SK-N-SH (cell line): ENCODE data around the gene NAALADL2. TPM values are rescaled to one million over a fixed set of nuclear protein-coding genes. Genes with fewer than 3 reads are reported as not detected.

ENCODE experiments used
- CTCF ChIA-PET: fragments of 300-600, 350-600 bp; formaldehyde crosslinking; extraction: SDS; loops from one replicate; lab custom pipeline; 2021; lab: Yijun Ruan, JAX
- POLR2A ChIA-PET: fragments of 350-600 bp; sonication (Branson Sonifier 250); formaldehyde crosslinking; extraction: SDS; loops from one replicate; lab custom pipeline; 2020; ENCODE audit warnings: antibody characterized with exemption, inconsistent platforms; lab: Yijun Ruan, JAX
- DNase-seq: peaks from one replicate; pipeline ENCODE4 v3.0.0; 2012
- H2AFZ ChIP-seq: fragments of 200-600 bp; sonication (generic); 2 replicates; pipeline ENCODE4 v1.8.1; 2016; ENCODE audit warnings: antibody characterized with exemption, mild to moderate bottlenecking, low read depth
- H3F3A ChIP-seq: fragments of 200-600 bp; sonication (generic); replicated peaks from 2 replicates; pipeline ENCODE3; 2016; ENCODE audit warnings: antibody characterized with exemption, mild to moderate bottlenecking; ENCODE audit not compliant: insufficient read depth
- H3K27ac ChIP-seq, 2 experiments: fragments of 200-500 bp in 1 of 2; fragments of 200-600 bp in 1 of 2; sonication (Bioruptor generic) in 1 of 2; sonication (generic), shearing (Covaris generic) in 1 of 2; 2 replicates each; pipeline versions ENCODE4 v1.5.1 to v1.6.1; 2014 to 2016; ENCODE audit warnings: low read depth in 2 of 2, inconsistent platforms in 1 of 2, low read length in 1 of 2, mild to moderate bottlenecking in 1 of 2, mixed read lengths in 1 of 2
- H3K27me3 ChIP-seq: fragments of 200-600 bp; sonication (generic), shearing (Covaris generic); 2 replicates; pipeline ENCODE4 v1.6.1; 2016; ENCODE audit warnings: mixed run types; ENCODE audit not compliant: insufficient read depth
- H3K36me3 ChIP-seq, 2 experiments: fragments of 200-500 bp in 1 of 2; fragments of 200-600 bp in 1 of 2; sonication (Bioruptor generic) in 1 of 2; sonication (generic) in 1 of 2; replicated peaks in 1 of 2; 2 replicates each; pipeline versions ENCODE3 to v1.5.1; 2014 to 2016; ENCODE audit warnings: low read length in 1 of 2, mild to moderate bottlenecking in 1 of 2; ENCODE audit not compliant: insufficient read depth in 2 of 2, control insufficient read depth in 1 of 2
- H3K4me1 ChIP-seq, 2 experiments: fragments of 200-500 bp in 1 of 2; fragments of 200-600 bp in 1 of 2; sonication (Bioruptor generic) in 1 of 2; sonication (generic), shearing (Covaris generic) in 1 of 2; 2 replicates each; pipeline versions ENCODE4 v1.5.1 to v1.6.1; 2014 to 2016; ENCODE audit warnings: low read depth in 1 of 2, low read length in 1 of 2, mixed run types in 1 of 2; ENCODE audit not compliant: insufficient read depth in 2 of 2, control insufficient read depth in 1 of 2
- H3K4me2 ChIP-seq: fragments of 200-600 bp; sonication (generic), shearing (Covaris generic); 2 replicates; pipeline ENCODE4 v1.6.1; 2017; ENCODE audit warnings: mixed run types
- H3K4me3 ChIP-seq, 2 experiments: fragments of 200-500 bp in 1 of 2; fragments of 200-600 bp in 1 of 2; sonication (Bioruptor generic) in 1 of 2; sonication (generic), shearing (Covaris generic) in 1 of 2; 2 replicates each; pipeline versions ENCODE4 v1.5.1 to v1.8.1; 2014 to 2016; ENCODE audit warnings: low read depth in 2 of 2, inconsistent platforms in 1 of 2, low read length in 1 of 2, mild to moderate bottlenecking in 1 of 2, mixed read lengths in 1 of 2, moderate library complexity in 1 of 2
- H3K79me2 ChIP-seq: fragments of 200-600 bp; sonication (generic); 2 replicates; pipeline ENCODE4 v1.8.1; 2017; ENCODE audit warnings: mild to moderate bottlenecking; ENCODE audit not compliant: insufficient read depth
- H3K9ac ChIP-seq: fragments of 200-600 bp; sonication (generic); 2 replicates; pipeline ENCODE4 v1.6.1; 2017; ENCODE audit warnings: mixed run types
- H3K9me2 ChIP-seq: fragments of 200-600 bp; sonication (generic); 2 replicates; pipeline ENCODE4 v1.6.1; 2017; ENCODE audit warnings: mixed run types
- H3K9me3 ChIP-seq: fragments of 200-600 bp; sonication (generic); 2 replicates; pipeline ENCODE4 v1.6.1; 2017; ENCODE audit warnings: mixed run types, mild to moderate bottlenecking, moderate library complexity
- H4K20me1 ChIP-seq: fragments of 200-600 bp; sonication (generic); 2 replicates; pipeline ENCODE4 v1.6.1; 2017; ENCODE audit warnings: mild to moderate bottlenecking, mixed run types; ENCODE audit not compliant: insufficient read depth
- CHD2 ChIP-seq: fragments of 150-350 bp; IDR thresholded peaks from 2 replicates; pipeline ENCODE4 v1.6.1; 2018; ENCODE audit warnings: low read length; ENCODE audit not compliant: partially characterized antibody
- ELF1 ChIP-seq: IDR thresholded peaks from 2 replicates; pipeline ENCODE4 v1.4.0; 2012
- EP300 ChIP-seq, 2 experiments: IDR thresholded peaks; 2 replicates each; pipeline versions ENCODE4 v1.4.0 to v1.6.1; 2012; ENCODE audit warnings: borderline replicate concordance in 1 of 2, low read depth in 1 of 2, low read length in 1 of 2
- FOSL2 ChIP-seq: IDR thresholded peaks from 2 replicates; pipeline ENCODE4 v1.4.0; 2012; ENCODE audit warnings: low read depth, mild to moderate bottlenecking, moderate library complexity, borderline replicate concordance
- FOXJ3 ChIP-seq: sonication (generic); formaldehyde crosslinking; IDR thresholded peaks from 2 replicates; pipeline ENCODE4 v1.5.1; 2020; ENCODE audit warnings: mild to moderate bottlenecking, missing genetic modification reagents
- FOXM1 ChIP-seq: IDR thresholded peaks from 2 replicates; pipeline ENCODE4 v1.4.0; 2012; ENCODE audit warnings: low read depth, mild to moderate bottlenecking
- JUND ChIP-seq: IDR thresholded peaks from 2 replicates; pipeline ENCODE4 v1.4.0; 2012
- MEF2A ChIP-seq: IDR thresholded peaks from 2 replicates; pipeline ENCODE4 v1.4.0; 2012; ENCODE audit warnings: low read depth, borderline replicate concordance
- NFIC ChIP-seq: IDR thresholded peaks from 2 replicates; pipeline ENCODE4 v1.4.0; 2012; ENCODE audit warnings: borderline replicate concordance
- NRF1 ChIP-seq: IDR thresholded peaks from 2 replicates; pipeline ENCODE4 v1.6.1; 2012; ENCODE audit warnings: low read depth, mild to moderate bottlenecking, low read length
- POLR2AphosphoS5 ChIP-seq: IDR thresholded peaks from 2 replicates; pipeline ENCODE4 v1.6.1; 2012; ENCODE audit warnings: low read depth, low read length
- RAD21 ChIP-seq: IDR thresholded peaks from 2 replicates; pipeline ENCODE4 v1.6.1; 2012; ENCODE audit warnings: mild to moderate bottlenecking, low read length
- RCOR1 ChIP-seq: fragments of 150-350 bp; IDR thresholded peaks from 2 replicates; pipeline ENCODE4 v1.6.1; 2017; ENCODE audit warnings: antibody characterized with exemption, low read length
- SIN3A ChIP-seq: IDR thresholded peaks from 2 replicates; pipeline ENCODE4 v1.6.1; 2012; ENCODE audit warnings: low read depth, mild to moderate bottlenecking, low read length, moderate library complexity, borderline replicate concordance
- SMC3 ChIP-seq: IDR thresholded peaks from 2 replicates; pipeline ENCODE4 v1.6.1; 2012; ENCODE audit warnings: low read depth, low read length, improper control_type of control experiment
- YY1 ChIP-seq: IDR thresholded peaks from 2 replicates; pipeline ENCODE4 v1.4.0; 2012; ENCODE audit warnings: low read depth, mild to moderate bottlenecking
- WGBS: methylation state at CpG from one replicate; pipeline ENCODE4 v1.1.6; 2017; ENCODE audit warnings: low lambda C conversion rate; 5-methylcytosine and 5-hydroxymethylcytosine counted together
- polyA plus RNA-seq, 3 experiments: library from polyadenylated mRNA; depleted of rRNA; stranded (reverse); fragments of >200 nt; gene quantifications; 2 replicates each; pipeline ENCODE4 v1.2.3, GENCODE V29; 2012
- TF ChIP-seq, protein P1 (sequence below): fragments of 150-350 bp; IDR thresholded peaks from 2 replicates; pipeline ENCODE4 v1.6.1; 2016; ENCODE audit warnings: mild to moderate bottlenecking, low read depth, low read length
- TF ChIP-seq, protein P2 (sequence below): IDR thresholded peaks from 2 replicates; pipeline ENCODE4; 2012
- TF ChIP-seq, protein P3 (sequence below): IDR thresholded peaks from 2 replicates; pipeline ENCODE4 v1.4.0; 2012; ENCODE audit warnings: low read depth
- TF ChIP-seq, protein P4 (sequence below): fragments of 200-600 bp; sonication (generic); IDR thresholded peaks from 2 replicates; pipeline ENCODE4 v1.6.1; 2017; ENCODE audit warnings: antibody characterized with exemption, mild to moderate bottlenecking, moderate library complexity

The NAALADL2 gene
- polyA plus RNA-seq, 1 of the 3 experiments (the other 2 are of a cell fraction): 1.2 TPM

DNA sequence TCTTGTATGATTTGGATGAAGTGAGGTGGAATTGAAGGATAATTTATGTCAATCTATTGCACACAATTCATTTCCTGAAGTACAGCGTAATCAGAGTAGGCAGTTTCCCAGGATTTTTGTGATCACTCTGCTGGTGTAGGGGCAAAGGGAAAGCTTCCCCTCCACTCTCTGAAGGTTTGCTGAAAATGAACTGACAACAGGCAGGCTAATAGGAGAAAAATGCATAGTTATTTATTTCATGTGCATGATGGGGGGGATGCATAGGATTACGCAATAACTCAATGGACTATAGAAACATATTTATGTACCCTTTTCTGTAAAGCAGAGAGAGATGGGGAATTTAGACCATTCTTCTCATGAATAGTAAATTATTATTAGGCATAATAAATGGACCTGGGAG is 872.9 kb downstream of the NAALADL2 start:
- H3K4me2 ChIP-seq: no peak overlapping the region
- no peaks in the 10 kb centered on the region for H3K9me2 ChIP-seq
- no peaks in the 10 kb centered on the region for H3K27me3 ChIP-seq
- no peak overlapping the region for H3K27ac ChIP-seq
- no peak overlapping the region for H2AFZ ChIP-seq
- H3K4me1 ChIP-seq: no peaks in the 10 kb centered on the region; a peak in 1 of 4 replicates
- no peaks in the 10 kb centered on the region for H3K36me3 ChIP-seq
- no peak overlapping the region for H3K4me3 ChIP-seq
- no peaks in the 10 kb centered on the region for H3K9me3 ChIP-seq
- TF ChIP-seq FOXM1 (no peak), CHD2 (no peak), SMC3 (no peak), JUND (no peak), FOSL2 (no peak), YY1 (no peak), SIN3A (no peak), NFIC (no peak), POLR2AphosphoS5 (no peak), MEF2A (no peak), FOXJ3 (CRISPR knock-in tag) (no peak)
- TF ChIP-seq, protein P1, sequence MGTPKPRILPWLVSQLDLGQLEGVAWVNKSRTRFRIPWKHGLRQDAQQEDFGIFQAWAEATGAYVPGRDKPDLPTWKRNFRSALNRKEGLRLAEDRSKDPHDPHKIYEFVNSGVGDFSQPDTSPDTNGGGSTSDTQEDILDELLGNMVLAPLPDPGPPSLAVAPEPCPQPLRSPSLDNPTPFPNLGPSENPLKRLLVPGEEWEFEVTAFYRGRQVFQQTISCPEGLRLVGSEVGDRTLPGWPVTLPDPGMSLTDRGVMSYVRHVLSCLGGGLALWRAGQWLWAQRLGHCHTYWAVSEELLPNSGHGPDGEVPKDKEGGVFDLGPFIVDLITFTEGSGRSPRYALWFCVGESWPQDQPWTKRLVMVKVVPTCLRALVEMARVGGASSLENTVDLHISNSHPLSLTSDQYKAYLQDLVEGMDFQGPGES: no peak
- TF ChIP-seq, protein P2, sequence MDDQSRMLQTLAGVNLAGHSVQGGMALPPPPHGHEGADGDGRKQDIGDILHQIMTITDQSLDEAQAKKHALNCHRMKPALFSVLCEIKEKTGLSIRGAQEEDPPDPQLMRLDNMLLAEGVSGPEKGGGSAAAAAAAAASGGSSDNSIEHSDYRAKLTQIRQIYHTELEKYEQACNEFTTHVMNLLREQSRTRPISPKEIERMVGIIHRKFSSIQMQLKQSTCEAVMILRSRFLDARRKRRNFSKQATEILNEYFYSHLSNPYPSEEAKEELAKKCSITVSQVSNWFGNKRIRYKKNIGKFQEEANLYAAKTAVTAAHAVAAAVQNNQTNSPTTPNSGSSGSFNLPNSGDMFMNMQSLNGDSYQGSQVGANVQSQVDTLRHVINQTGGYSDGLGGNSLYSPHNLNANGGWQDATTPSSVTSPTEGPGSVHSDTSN: no peak
- TF ChIP-seq, protein P3, sequence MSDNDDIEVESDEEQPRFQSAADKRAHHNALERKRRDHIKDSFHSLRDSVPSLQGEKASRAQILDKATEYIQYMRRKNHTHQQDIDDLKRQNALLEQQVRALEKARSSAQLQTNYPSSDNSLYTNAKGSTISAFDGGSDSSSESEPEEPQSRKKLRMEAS: no peak
- TF ChIP-seq, protein P4, sequence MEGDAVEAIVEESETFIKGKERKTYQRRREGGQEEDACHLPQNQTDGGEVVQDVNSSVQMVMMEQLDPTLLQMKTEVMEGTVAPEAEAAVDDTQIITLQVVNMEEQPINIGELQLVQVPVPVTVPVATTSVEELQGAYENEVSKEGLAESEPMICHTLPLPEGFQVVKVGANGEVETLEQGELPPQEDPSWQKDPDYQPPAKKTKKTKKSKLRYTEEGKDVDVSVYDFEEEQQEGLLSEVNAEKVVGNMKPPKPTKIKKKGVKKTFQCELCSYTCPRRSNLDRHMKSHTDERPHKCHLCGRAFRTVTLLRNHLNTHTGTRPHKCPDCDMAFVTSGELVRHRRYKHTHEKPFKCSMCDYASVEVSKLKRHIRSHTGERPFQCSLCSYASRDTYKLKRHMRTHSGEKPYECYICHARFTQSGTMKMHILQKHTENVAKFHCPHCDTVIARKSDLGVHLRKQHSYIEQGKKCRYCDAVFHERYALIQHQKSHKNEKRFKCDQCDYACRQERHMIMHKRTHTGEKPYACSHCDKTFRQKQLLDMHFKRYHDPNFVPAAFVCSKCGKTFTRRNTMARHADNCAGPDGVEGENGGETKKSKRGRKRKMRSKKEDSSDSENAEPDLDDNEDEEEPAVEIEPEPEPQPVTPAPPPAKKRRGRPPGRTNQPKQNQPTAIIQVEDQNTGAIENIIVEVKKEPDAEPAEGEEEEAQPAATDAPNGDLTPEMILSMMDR: no peak
- no peaks in the 10 kb centered on the region for H3F3A ChIP-seq
- CTCF ChIA-PET: no interaction called here
- 95% methylated on average over 2 of the region's 2 CpGs for WGBS
- no peak overlapping the region for H3K9ac ChIP-seq
- no peak for DNase-seq
- POLR2A ChIA-PET: no interaction called here
- H4K20me1 ChIP-seq: no peaks in the 10 kb centered on the region
- H3K79me2 ChIP-seq: no peaks in the 10 kb centered on the region

DNA sequence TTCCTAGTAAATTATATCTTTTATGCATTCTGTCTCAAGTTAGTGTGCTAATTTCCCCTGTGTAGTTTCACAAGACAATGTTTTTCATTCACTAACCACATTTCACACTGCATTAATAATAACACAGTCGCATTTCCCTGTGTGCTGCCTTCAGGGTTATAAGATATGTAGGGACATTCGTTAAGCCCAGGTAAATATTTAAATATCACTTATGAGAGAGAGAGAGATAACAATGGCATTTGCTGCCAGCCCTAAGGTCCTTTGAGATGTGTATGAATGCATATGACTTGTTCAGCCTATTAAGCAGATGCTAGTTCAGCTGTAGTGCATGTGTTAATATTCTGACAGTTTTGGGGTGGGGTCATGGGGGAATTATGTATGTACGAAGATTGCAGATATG is 876.7 kb downstream of the NAALADL2 start:
- TF ChIP-seq EP300 (IDR thresholded peaks at IDR 0.05; ENCODE audit: borderline replicate concordance in 1 of 2, low read depth in 1 of 2, low read length in 1 of 2): no peak
- TF ChIP-seq, protein P1: no peak
- no peak for TF ChIP-seq NRF1
- TF ChIP-seq CHD2: no peak
- TF ChIP-seq YY1: no peak
- TF ChIP-seq RCOR1: no peak
- TF ChIP-seq RAD21: no peak
- no peak for TF ChIP-seq ELF1
- TF ChIP-seq, protein P3: no peak
- TF ChIP-seq, protein P4: no peak
- TF ChIP-seq SIN3A: no peak
- TF ChIP-seq, all 33 proteins: peak for 0
- H3K79me2 ChIP-seq: no peaks in the 10 kb centered on the region
- H3K4me3 ChIP-seq: no peak overlapping the region
- H3K4me2 ChIP-seq: no peak overlapping the region
- no peaks in the 10 kb centered on the region for H3K9me2 ChIP-seq
- H2AFZ ChIP-seq: no peak overlapping the region
- ChIA-PET CTCF (no interaction called here), POLR2A (no interaction called here)
- 96% methylated on average over 3 of the region's 3 CpGs for WGBS
- no peak overlapping the region for H3K27ac ChIP-seq
- no peak overlapping the region for H3K9ac ChIP-seq
- H3K27me3 ChIP-seq: no peaks in the 10 kb centered on the region
- peaks cover 14% of the 10 kb centered on the region for H3F3A ChIP-seq
- no peak for DNase-seq
- no peaks in the 10 kb centered on the region for H4K20me1 ChIP-seq
- H3K4me1 ChIP-seq: peaks cover 0 to 11% of the 10 kb centered on the region in 2 experiments; a peak in 2 of 4 replicates
- H3K9me3 ChIP-seq: no peaks in the 10 kb centered on the region
- no peaks in the 10 kb centered on the region for H3K36me3 ChIP-seq
